ENCODE measurements around the gene INPP4B. TPM values are rescaled to one million over a fixed set of nuclear protein-coding genes. Genes with fewer than 3 reads are reported as not detected.

INPP4B gene
- total RNA-seq, 3 donors from 2014 or later: 15.8 to 113 (median 93.4) TPM

DNA sequence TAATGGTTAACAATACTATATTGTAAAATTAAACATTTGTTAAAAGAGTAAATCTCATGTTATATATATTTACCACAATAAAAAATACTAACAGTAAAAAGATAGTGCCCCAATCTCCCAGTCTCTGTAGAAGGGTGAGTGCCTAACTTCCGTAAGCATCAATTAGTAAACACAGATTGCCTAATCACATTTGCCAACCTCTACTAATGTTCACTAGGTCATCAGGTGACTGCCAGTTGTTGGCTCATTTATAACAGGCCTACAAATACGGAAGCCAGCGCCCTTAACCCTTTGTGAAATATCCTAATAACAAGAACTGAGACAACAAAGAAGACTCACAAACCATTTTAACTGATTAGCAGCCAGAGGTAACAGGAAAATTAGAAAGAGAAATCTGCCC is 345.1 kb downstream of the INPP4B start:
- Histone ChIP-seq H3K36me3 (no peaks in the 10 kb centered on the region), H3K4me3 (no peak overlapping the region), H3K4me1 (no peaks in the 10 kb centered on the region), H3K27ac (no peak overlapping the region), H3K27me3 (no peaks in the 10 kb centered on the region), H3K9me3 (no peaks in the 10 kb centered on the region)
- TF ChIP-seq POLR2A (IDR thresholded peaks at IDR 0.05) (no peak), POLR2AphosphoS5 (IDR thresholded peaks at IDR 0.05) (no peak)
- TF ChIP-seq, protein P1, sequence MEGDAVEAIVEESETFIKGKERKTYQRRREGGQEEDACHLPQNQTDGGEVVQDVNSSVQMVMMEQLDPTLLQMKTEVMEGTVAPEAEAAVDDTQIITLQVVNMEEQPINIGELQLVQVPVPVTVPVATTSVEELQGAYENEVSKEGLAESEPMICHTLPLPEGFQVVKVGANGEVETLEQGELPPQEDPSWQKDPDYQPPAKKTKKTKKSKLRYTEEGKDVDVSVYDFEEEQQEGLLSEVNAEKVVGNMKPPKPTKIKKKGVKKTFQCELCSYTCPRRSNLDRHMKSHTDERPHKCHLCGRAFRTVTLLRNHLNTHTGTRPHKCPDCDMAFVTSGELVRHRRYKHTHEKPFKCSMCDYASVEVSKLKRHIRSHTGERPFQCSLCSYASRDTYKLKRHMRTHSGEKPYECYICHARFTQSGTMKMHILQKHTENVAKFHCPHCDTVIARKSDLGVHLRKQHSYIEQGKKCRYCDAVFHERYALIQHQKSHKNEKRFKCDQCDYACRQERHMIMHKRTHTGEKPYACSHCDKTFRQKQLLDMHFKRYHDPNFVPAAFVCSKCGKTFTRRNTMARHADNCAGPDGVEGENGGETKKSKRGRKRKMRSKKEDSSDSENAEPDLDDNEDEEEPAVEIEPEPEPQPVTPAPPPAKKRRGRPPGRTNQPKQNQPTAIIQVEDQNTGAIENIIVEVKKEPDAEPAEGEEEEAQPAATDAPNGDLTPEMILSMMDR (IDR thresholded peaks at IDR 0.05): no peak
- no peak for DNase-seq (ENCODE audit: low spot score in 2 of 2)
- intact Hi-C loops (cut with DNase I; ENCODE audit: low total_unique reads): no loop called here

DNA sequence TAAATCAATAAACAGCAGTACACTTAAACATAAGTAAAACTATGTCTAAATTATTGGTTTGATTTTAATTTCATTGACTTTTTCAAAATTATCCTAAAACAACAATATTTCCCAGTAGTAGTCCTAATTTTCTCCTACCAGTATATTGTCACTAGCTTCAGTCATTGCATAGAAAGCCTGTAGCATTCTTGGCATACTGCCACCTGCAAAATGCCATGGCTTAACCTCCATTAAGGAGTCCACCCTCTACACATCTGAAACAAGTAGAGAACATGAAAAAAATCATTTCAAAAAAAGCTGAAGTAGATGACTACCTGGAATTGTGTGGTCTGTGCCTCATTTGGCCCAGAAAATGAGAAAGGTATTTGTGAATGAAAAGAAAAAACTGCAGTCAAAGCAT is 348.5 kb downstream of the INPP4B start:
- intact Hi-C loops (cut with DNase I; ENCODE audit: low total_unique reads): no loop called here
- Histone ChIP-seq H3K36me3 (no peaks in the 10 kb centered on the region), H3K27me3 (no peaks in the 10 kb centered on the region), H3K27ac (no peak overlapping the region), H3K9me3 (no peaks in the 10 kb centered on the region), H3K4me1 (no peaks in the 10 kb centered on the region), H3K4me3 (no peak overlapping the region)
- TF ChIP-seq POLR2AphosphoS5 (IDR thresholded peaks at IDR 0.05): no peak
- TF ChIP-seq, protein P1 (IDR thresholded peaks at IDR 0.05): no peak
- no peak for TF ChIP-seq POLR2A (IDR thresholded peaks at IDR 0.05)
- DNase-seq (ENCODE audit: low spot score in 2 of 2): no peak

DNA sequence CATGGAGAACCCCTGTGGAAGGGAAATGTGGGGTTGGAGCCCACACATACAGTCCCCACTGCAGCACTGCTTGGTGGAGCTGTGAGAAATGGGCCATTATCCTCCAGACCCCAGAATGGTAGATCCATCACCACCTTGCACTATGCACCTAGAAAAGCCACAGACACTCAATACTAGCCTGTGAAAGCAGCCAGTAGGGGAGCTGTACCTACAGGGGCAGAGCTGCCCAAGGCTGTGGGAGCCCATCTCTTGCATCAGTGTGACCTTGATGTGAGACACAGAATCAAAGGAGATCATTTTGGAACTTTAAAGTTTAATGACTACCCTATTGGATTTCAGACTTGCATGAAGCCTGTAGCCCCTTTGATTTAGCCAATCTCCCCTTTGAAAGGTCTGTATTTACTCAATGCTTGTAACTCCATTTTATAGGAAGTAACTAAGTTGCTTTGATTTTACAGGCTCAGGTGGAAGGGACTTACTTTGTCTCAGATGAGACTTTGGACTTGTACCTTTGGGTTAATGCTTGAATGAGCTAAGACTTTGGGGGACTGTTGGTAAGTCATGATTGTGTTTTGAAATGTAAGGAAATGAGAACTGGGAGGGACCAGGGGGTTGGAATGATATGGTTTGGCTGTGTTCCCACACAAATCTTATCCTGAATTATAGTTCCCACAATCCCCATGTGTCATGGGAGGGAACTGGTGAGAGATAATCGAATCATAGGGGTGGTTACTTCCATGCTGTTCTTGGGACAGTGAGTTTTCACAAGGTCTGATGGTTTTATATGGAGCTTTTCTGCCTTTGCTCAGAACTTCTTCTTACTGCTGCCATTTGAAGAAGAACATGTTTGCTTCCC is 352.6 kb downstream of the INPP4B start:
- TF ChIP-seq, protein P1 (IDR thresholded peaks at IDR 0.05): no peak
- TF ChIP-seq POLR2AphosphoS5 (IDR thresholded peaks at IDR 0.05) (no peak), POLR2A (IDR thresholded peaks at IDR 0.05) (no peak)
- H3K4me1 ChIP-seq: no peaks in the 10 kb centered on the region
- intact Hi-C loops (cut with DNase I; ENCODE audit: low total_unique reads): no loop called here
- no peak overlapping the region for H3K27ac ChIP-seq
- DNase-seq (ENCODE audit: low spot score in 2 of 2): no peak
- no peaks in the 10 kb centered on the region for H3K36me3 ChIP-seq
- no peaks in the 10 kb centered on the region for H3K9me3 ChIP-seq
- H3K27me3 ChIP-seq: no peaks in the 10 kb centered on the region
- H3K4me3 ChIP-seq: no peak overlapping the region

DNA sequence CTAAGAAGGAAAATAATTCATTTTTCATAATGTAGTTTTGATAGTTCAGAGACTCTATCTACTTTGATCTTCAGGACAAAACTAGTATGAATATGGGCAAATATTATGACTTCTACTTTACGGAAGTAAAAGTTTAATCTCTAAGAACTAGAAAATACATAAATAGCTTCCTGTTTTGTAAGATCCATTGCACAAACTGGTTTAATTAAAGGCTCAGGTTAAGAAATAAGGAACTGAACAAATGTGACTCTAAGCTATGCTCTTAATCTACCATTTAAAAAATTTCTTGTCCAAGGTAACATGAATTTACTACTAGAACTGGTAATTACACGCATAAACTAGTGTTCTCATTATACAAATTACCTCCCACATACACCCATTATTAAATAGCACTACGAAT is 360.6 kb downstream of the INPP4B start:
- Histone ChIP-seq H3K9me3 (no peaks in the 10 kb centered on the region), H3K36me3 (no peaks in the 10 kb centered on the region), H3K27ac (no peak overlapping the region), H3K4me1 (no peaks in the 10 kb centered on the region), H3K27me3 (no peaks in the 10 kb centered on the region), H3K4me3 (no peak overlapping the region)
- TF ChIP-seq, protein P1 (IDR thresholded peaks at IDR 0.05): no peak
- TF ChIP-seq POLR2AphosphoS5 (IDR thresholded peaks at IDR 0.05): no peak
- no peak for TF ChIP-seq POLR2A (IDR thresholded peaks at IDR 0.05)
- DNase-seq (ENCODE audit: low spot score in 2 of 2): no peak
- intact Hi-C loops (cut with DNase I; ENCODE audit: low total_unique reads): no loop called here

DNA sequence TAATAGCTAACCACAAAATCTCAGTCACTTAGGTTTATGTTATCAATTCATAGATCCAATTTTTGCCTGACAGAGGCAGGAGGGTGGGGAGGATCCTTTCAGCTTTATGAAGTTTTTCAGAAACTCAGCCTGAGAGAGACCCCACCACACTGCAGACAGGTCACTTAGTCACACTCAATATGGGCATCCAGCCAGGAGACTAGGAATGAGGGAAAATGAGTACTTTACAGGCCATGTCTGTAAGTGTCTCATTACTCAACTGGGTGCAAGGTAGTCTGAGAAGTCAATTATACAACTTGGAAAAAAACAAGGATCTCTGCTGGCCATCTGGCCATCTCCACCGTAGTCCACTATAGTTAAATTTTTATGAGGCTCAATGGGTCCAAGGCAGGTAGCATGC is 365.9 kb downstream of the INPP4B start:
- no peak overlapping the region for H3K27ac ChIP-seq
- H3K36me3 ChIP-seq: no peaks in the 10 kb centered on the region
- H3K9me3 ChIP-seq: no peaks in the 10 kb centered on the region
- no peaks in the 10 kb centered on the region for H3K4me1 ChIP-seq
- H3K4me3 ChIP-seq: no peak overlapping the region
- no peak for DNase-seq (ENCODE audit: low spot score in 2 of 2)
- TF ChIP-seq, protein P1 (IDR thresholded peaks at IDR 0.05): no peak
- TF ChIP-seq POLR2AphosphoS5 (IDR thresholded peaks at IDR 0.05) (no peak), POLR2A (IDR thresholded peaks at IDR 0.05) (no peak)
- no peaks in the 10 kb centered on the region for H3K27me3 ChIP-seq
- intact Hi-C loops (cut with DNase I; ENCODE audit: low total_unique reads): no loop called here

Measured in breast epithelium (tissue), 4 donors.